Astrocyte of the cerebellum (primary cell): Measurements from ENCODE around the gene DIP2A.

ENCODE experiments used
- DNase-seq: peaks from one replicate; pipeline ENCODE4 v3.0.0-alpha.2; 2011; ENCODE audit warnings: low read depth
- H3K4me3 ChIP-seq: 2 replicates; pipeline ENCODE4 v1.5.1; 2011; ENCODE audit warnings: mild to moderate bottlenecking, low read depth, low read length, moderate library complexity
- in situ Hi-C: cut with HindIII; loops from 2 replicates; pipeline ENCODE4 v1.10.0; 2017; ENCODE audit warnings: low sequenced_read_pairs
- TF ChIP-seq, protein P1 (sequence below): IDR thresholded peaks from 2 replicates; pipeline ENCODE4 v1.5.1; 2012; ENCODE audit warnings: low read length, low read depth, moderate library complexity, mild to moderate bottlenecking; ENCODE audit errors: missing control alignments

DIP2A gene

DNA sequence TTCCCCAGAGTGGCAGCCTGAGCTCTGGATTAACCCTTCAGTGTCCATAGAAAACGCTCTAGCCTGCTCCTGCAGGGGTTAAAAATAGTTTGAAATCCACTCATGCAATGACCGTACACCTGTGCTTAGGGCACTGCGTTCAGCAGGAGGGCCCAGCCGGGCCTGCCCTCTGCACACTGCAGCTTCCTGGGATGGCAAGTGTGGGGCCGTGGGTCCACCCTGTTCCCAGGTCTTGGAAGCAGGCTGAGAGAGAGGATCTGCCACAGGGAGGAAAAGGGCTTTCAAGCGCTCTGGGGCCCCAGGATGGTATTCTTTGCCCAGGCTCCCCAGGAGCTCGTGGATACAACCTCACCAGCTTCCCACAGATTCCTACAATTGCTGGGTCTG is 147.7 kb downstream of the DIP2A start:
- in situ Hi-C loops: no loop called here
- TF ChIP-seq, protein P1, sequence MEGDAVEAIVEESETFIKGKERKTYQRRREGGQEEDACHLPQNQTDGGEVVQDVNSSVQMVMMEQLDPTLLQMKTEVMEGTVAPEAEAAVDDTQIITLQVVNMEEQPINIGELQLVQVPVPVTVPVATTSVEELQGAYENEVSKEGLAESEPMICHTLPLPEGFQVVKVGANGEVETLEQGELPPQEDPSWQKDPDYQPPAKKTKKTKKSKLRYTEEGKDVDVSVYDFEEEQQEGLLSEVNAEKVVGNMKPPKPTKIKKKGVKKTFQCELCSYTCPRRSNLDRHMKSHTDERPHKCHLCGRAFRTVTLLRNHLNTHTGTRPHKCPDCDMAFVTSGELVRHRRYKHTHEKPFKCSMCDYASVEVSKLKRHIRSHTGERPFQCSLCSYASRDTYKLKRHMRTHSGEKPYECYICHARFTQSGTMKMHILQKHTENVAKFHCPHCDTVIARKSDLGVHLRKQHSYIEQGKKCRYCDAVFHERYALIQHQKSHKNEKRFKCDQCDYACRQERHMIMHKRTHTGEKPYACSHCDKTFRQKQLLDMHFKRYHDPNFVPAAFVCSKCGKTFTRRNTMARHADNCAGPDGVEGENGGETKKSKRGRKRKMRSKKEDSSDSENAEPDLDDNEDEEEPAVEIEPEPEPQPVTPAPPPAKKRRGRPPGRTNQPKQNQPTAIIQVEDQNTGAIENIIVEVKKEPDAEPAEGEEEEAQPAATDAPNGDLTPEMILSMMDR: no peak
- H3K4me3 ChIP-seq: no peak overlapping the region
- DNase-seq: no peak

DNA sequence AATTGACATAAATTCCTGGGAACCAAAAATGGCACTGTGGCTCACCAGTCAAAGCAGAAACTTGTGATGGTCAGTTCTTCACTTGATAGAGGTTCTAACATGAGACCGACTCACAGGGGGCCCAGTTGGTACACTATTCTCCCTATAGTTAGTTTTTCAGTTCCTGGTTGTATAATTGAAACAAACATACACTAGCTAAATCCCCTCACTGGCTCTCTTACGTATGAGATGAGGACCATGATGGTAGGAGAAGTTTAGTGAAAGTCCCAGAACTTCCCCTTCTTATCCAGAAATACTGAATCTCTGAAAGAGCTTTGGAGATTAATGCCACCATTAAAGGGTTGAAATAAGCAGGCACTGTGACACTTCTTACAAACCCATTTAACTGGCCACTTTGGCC is 148.9 kb downstream of the DIP2A start:
- in situ Hi-C loops: no loop called here
- TF ChIP-seq, protein P1: no peak
- DNase-seq: no peak
- no peak overlapping the region for H3K4me3 ChIP-seq

DNA sequence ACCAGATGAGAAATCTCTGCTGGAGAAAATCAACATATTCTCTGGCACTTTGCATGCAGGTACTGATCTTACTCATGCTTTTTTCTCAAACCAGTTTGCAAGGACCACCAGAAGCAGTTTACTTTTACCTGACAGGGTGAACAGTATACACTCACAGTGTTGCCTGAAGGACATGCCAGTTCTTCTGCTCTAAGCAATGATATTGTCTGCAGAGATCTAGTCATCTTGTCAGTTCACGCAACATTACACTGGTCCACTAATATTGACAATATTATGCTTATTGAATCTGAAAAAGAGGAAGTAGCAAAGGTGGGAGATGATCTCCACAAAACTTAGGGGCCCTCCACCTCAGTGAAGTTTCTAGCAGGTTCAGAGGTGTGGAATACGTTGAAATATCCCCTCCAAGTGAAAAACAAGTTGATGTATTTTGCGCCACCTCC is 150.0 kb downstream of the DIP2A start:
- in situ Hi-C loops: no loop called here
- DNase-seq: no peak
- H3K4me3 ChIP-seq: no peak overlapping the region
- TF ChIP-seq, protein P1: no peak

DNA sequence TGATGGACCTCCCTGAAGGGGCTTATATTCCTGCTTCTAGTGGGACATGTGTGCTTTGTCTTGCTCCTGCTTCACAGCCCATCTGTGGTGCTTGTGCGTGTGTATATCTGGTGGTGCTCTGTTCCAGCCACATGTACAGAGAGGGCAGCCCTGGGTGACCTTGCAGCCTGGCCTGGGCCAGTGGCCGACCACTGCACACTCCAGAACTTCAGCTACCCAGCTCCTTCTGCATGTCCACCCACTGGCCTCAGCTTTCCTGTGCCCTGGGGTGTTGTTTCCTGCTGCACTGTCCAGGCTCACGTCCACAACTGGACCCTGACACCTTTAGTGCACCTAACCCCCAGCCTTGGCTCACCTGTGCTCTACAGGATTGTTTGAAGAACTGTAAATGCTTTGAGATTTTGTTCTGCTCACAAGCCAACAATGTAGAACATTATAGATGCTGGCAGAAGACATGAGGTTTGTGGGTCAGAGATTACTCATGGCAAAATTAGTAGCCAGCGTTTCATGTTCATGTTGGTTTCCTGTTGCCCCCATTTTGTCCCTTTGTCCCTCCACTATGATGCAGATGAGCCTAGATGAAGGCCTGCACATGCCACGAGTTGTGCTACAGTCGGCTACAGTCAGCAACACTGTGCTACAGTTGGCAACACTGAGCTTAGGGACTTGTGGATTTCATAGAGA is 151.5 kb downstream of the DIP2A start:
- in situ Hi-C loops: no loop called here
- no peak overlapping the region for H3K4me3 ChIP-seq
- DNase-seq: no peak
- TF ChIP-seq, protein P1: no peak

DNA sequence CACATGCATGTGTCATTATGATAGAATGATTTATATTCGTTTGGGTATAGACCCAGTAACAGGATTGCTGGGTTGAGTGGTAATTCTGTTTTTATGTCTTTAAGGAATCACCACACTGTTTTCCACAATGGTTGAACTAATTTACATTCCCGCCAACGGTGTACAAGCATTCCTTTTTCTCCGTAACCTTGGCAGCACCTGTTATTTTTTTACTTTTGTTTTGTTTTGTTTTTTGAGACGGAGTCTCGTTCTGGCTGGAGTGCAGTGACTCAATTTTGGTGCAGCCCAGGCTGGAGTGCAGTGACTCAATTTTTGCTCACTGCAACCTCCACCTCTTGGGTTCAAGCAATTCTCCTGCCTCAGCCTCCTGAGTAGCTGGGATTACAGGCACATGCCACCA is 154.7 kb downstream of the DIP2A start:
- no peak for DNase-seq
- no peak overlapping the region for H3K4me3 ChIP-seq
- in situ Hi-C loops: no loop called here

DNA sequence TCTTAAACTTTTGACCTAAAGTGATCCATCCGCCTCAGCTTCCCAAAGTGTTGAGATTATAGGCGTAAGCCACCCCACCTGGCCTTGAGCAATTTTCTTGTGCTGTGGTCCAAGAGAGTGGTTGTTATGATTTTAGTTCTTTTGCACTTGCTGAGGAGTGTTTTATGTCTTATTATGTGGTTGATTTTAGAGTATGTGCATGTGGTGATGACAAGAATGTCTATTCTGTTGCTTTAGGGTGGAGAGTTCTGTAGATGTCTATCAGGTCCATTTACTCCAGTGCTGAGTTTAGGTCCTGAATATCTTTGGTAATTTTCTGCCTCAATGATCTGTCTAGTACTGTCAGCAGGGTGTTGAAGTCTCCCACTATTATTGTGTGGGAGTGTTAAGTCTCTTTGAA is 157.4 kb downstream of the DIP2A start:
- DNase-seq: no peak
- H3K4me3 ChIP-seq: no peak overlapping the region
- in situ Hi-C loops: no loop called here
- TF ChIP-seq, protein P1: no peak

More for the DNA sequence above, 154.7 kb downstream of the DIP2A start:
- TF ChIP-seq, protein P1: no peak
